HG03460 (cell line): Measurements from ENCODE around the gene SCAMP5.
A peak's percentile ranks its signal among the peaks of the same experiment; 100 is the strongest.

Experiments used
- ATAC-seq: cut with Tn5 transposase; IDR thresholded peaks from one replicate; pipeline ENCODE4 v1.9.1; 2021; ENCODE audit not compliant: unreplicated experiment

SCAMP5 gene

GRCh38 chr15:74995182-74995778, at the start of gene SCAMP5:
SCAMP5 (plus strand) TSS chr15:74995563; CDS start chr15:75011840, 16,277 bp downstream.
- no peak for ATAC-seq

GRCh38 chr15:74950078-74950908, 45.1 kb upstream of the SCAMP5 start:
- no peak for ATAC-seq

GRCh38 chr15:74951006-74951405, 44.4 kb upstream of the SCAMP5 start:
- no peak for ATAC-seq

- no peak for ATAC-seq
Measured at GRCh38 chr15:74954515-74954914, 40.8 kb upstream of the SCAMP5 start.

GRCh38 chr15:74955017-74955416, 40.3 kb upstream of the SCAMP5 start:
- ATAC-seq, result no peak

- peak; percentile 40 for ATAC-seq
Measured at GRCh38 chr15:74955796-74956647, 39.3 kb upstream of the SCAMP5 start.

GRCh38 chr15:74956648-74957475, 38.5 kb upstream of the SCAMP5 start, which contains the start of gene RPP25:
RPP25 (minus strand) TSS chr15:74956772; CDS start chr15:74956583, 189 bp downstream.
- ATAC-seq, result peak; percentile 71

- no peak for ATAC-seq
Measured at GRCh38 chr15:74957476-74958035, 37.8 kb upstream of the SCAMP5 start.

- no peak for ATAC-seq
Measured at GRCh38 chr15:74958320-74958907, 36.9 kb upstream of the SCAMP5 start.

- no peak for ATAC-seq
Measured at GRCh38 chr15:74958908-74959585, 36.3 kb upstream of the SCAMP5 start.

- ATAC-seq, result no peak
Measured at GRCh38 chr15:74959586-74959939, 35.8 kb upstream of the SCAMP5 start.

- no peak for ATAC-seq
Measured at GRCh38 chr15:74960286-74960685, 35.1 kb upstream of the SCAMP5 start.

- ATAC-seq, result no peak
Measured at GRCh38 chr15:74960995-74961588, 34.3 kb upstream of the SCAMP5 start.

- ATAC-seq, result no peak
Measured at GRCh38 chr15:74961616-74962015, 33.7 kb upstream of the SCAMP5 start.

- ATAC-seq, result no peak
Measured at GRCh38 chr15:74962219-74962618, 33.1 kb upstream of the SCAMP5 start.

- ATAC-seq, result no peak
Measured at GRCh38 chr15:74962671-74963070, 32.7 kb upstream of the SCAMP5 start.

- no peak for ATAC-seq
Measured at GRCh38 chr15:74963213-74963612, 32.1 kb upstream of the SCAMP5 start.

GRCh38 chr15:74964794-74965193, 30.6 kb upstream of the SCAMP5 start:
- ATAC-seq, result no peak

- no peak for ATAC-seq
Measured at GRCh38 chr15:74967670-74968069, 27.7 kb upstream of the SCAMP5 start.
